NCI-H146 (cell line): ENCODE results near the gene SNRNP25.
"Not testable (repeated sequence)": the region's sequence is repeated elsewhere in the genome, so short reads cannot be mapped to it uniquely, and the experiment has no call there.

Experiments
- DNase-seq: peaks from one replicate; lab custom pipeline; 2025; lab: John Stamatoyannopoulos, UW

SNRNP25 gene

DNA sequence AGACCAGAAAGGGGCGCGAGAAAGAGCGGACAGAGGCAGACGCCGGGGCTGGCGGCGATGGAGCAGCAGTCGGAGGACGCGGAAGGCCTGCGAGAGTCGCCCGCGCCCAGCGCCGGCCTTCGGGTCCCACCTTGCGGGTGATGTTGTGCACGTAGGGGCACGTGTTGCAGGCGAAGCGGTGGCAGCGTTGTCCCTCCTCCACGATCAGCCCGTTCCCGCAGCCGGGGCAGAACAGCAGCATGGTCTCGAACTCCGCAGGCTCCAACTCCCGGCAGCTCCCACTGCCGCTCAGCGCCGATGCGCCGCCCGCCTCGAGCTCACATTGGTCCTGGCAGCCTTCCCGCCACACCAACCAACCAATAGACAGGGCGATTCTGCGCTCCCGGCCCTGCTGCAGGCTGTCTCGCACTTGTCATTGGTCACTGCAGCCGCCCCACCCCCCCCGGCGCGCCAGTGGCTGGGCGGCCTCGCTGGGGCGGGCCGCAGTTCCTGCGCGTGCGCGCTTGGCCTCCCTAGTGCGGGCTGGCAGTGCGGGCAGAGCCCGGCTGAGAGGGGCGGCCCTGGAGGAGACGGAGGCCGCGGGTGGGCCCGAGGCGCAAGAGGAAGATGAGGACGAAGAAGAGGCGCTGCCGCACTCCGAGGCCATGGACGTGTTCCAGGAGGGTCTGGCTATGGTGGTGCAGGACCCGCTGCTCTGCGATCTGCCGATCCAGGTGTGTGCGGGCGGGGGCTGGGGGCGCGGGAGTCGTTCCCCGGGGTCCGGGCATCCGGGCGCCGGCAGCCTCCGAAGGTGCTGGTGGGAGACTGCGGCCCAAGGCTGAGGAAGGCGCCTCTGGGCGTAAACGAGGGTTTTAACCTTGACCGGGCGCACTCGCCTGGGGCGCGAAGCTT, at the start of gene SNRNP25, which contains the start of gene POLR3K:
TSS of gene SNRNP25 (plus strand) at position 483 of the 891 bp plus-strand sequence. CDS start at position 672, 189 bp downstream.
TSS of gene POLR3K (minus strand) at position 263 of the 891 bp plus-strand sequence. CDS start at position 241, 22 bp downstream.
- DNase-seq = peak; percentile 98

DNA sequence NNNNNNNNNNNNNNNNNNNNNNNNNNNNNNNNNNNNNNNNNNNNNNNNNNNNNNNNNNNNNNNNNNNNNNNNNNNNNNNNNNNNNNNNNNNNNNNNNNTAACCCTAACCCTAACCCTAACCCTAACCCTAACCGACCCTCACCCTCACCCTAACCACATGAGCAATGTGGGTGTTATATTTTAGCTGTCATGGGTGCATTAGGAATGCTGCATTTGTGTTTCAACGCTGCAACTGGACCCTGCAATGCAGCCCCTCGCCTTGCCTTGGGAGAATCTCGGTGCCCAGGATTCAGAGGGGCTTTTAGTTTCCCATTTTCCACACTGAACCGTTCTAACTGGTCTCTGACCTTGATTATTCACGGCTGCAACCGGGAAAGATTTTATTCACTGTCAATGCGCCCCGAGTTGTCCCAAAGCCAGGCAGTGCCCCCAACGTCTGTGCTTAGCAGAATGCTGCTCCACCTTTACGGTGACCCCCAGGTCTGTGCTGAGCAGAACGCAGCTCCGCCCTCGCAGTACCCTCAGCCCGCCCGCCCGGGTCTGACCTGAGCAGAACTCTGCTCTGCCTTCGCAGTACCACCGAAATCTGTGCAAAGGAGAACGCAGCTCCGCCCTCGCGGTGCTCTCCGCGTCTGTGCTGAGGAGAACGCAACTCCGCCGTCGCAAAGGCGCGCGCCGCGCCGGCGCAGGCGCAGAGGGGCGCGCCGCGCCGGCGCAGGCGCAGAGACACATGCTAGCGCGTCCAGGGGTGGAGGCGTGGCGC, 43.5 kb upstream of the SNRNP25 start:
- no peak for DNase-seq

DNA sequence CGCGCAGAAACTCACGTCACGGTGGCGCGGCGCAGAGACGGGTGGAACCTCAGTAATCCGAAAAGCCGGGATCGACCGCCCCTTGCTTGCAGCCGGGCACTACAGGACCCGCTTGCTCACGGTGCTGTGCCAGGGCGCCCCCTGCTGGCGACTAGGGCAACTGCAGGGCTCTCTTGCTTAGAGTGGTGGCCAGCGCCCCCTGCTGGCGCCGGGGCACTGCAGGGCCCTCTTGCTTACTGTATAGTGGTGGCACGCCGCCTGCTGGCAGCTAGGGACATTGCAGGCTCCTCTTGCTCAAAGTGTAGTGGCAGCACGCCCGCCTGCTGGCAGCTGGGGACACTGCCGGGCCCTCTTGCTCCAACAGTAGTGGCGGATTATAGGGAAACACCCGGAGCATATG, 42.9 kb upstream of the SNRNP25 start:
- peak; percentile 75 for DNase-seq

DNA sequence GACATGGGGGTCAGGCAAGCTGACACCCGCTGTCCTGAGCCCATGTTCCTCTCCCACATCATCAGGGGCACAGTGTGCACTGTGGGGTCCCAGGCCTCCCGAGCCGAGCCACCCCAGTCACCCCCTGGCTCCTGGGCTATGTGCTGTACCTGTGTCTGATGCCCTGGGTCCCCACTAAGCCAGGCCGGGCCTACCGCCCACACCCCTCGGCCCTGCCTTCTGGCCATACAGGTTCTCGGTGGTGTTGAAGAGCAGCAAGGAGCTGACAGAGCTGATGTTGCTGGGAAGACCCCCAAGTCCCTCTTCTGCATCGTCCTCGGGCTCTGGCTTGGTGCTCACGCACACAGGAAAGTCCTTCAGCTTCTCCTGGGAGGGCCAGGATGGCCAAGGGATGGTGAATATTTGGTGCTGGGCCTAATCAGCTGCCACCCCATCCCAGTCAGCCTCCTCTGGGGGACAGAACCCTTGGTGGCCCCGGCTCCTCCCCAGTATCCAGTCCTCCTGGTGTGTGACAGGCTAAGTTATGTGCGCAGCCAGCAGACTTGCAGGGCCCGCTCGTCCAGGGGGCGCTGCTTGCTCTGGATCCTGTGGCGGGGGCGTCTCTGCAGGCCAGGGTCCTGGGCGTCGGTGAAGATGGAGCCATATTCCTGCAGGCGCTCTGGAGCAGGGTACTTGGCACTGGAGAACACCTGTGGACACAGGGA, 36.4 kb upstream of the SNRNP25 start:
- DNase-seq = not testable (repeated sequence)

DNA sequence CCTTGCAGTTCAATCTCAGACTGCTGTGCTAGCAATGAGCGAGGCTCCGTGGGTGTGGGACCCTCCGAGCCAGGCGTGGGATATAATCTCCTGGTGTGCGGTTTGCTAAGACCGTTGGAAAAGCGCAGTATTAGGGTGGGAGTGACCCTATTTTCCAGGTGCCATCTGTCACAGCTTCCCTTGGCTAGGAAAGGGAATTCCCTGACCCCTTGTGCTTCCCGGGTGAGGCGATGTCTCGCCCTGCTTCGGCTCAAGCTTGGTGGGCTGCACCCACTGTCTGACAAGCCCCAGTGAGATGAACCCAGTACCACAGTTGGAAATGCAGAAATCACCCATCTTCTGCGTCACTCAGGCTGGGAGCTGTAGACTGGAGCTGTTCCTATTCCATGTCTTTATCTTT, 32.7 kb upstream of the SNRNP25 start:
- DNase-seq = not testable (repeated sequence)

DNA sequence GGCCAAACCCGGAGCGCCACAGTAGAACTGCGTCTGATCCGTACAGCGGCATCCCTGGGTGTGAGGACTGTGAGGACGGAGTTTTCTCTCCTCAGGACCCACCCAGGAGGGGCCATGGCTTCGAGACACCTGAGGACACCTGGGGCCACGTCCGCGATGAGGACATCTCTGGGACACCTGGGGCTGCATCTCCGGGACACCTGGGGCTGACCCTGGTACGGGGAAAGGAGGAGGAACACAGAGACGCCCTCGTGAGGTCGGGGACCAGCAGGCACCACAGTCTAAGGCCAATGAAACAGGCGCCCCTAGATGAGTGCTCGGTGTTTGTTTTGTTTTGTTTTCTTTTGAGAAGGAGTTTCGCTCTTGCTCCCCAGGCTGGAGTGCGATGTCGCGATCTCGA, 29.5 kb upstream of the SNRNP25 start:
- not testable (repeated sequence) for DNase-seq

DNA sequence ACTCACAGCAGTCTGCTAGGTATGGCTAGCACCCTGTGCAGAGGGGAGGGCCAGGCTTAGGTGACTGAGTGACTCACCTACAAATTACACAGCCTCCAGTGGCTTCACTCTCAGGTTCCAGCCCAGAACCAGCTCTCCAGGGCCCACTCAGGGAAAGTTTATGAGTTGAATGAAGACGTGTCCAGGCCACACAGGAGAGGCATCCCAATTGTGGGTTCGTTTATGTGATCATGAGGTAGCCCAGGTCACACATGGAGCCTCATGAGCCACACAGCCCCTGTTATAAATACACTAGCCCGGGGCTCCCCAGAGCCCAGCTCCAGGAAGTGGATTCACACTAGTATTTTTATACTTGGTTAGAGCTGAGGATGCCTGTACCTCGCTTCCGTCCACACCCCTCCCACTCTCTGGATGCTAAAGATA, 27.7 kb upstream of the SNRNP25 start:
- DNase-seq = not testable (repeated sequence)

DNA sequence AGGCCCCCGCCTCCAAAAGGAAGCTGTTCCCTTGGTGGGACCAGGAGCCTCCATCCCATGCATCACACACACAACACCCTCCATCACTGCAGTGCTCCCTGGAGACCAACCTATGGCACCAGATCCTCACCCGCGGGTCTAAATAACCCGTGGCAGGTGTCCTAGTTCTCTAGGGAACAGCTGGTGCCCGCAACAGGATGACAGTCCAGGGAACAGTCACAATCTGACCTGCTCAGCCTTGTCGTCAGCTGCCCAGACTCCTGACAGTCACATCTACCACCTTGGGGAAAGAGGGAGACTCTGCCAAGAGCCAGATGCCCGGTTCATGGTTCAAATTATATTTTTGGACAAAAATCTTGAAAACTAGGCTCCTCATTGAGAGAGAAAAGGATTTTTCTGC, 23.0 kb upstream of the SNRNP25 start:
- not testable (repeated sequence) for DNase-seq

DNA sequence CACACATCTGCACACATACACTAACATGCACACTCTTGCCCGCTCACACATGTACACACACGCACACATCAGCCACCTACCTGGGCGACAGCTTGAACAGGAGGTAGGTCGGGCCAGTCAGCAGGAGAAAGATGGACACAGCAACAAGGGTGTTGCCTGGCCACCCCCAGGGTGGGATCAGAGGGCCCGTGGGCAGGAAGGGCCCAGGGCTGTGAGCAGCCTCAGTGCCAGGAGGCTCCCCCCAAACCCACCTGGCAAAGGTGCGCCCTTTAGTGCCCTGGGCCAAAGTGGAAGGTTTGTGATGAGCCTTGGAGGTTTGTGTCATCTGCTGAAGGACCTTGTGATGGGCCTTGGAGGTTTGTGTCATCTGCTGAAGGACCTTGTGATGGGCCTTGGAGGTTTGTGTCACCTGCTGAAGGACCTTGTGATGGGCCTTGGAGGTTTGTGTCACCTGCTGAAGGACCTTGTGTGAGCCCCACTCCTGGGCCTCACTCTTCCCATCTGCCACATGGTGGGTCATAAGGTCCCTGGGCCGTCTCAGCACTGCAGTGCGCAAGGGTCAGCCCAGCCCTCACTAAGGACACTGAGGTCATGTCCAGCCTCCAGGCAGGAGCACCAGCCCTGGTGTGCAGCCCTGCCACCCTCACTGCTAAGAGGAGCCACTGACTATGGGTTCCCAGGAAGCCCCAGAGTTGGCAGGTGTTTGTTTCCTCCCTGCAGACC, 20.3 kb upstream of the SNRNP25 start:
- DNase-seq = not testable (repeated sequence)

DNA sequence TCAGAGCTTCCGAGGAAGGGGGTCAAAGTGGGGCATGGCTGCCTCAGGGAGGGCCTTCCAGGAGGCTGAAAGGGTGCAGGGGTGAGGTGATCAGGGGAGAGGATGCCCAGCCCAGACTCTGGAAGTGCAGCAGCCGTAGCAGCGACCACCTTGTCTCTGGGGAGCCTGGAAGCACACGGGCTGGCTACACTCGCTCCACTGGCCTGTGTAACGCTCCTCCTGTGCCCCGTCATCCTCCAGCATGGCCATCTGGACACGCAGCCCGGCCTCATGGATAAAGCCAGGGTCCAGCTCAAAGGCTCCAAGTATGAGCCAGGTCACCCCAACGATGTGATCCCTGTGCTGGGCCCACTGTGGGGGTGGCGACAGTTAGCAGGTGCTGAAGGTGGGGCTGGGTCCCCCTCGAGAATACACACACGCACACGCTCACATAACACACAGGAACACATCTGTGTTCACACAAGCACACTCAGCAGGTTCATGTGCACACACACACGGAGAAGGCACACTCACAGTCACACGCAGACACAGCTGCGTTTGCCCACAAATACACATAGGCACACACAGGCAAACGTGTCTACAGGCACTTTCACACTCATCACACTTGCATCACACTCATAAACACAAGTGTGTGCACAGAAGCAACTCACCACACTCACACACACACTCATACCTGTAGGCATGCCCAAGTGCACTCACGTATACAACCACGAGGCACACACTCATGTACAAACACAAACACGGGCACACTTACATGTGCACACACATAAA, 19.6 kb upstream of the SNRNP25 start:
- no peak for DNase-seq

DNA sequence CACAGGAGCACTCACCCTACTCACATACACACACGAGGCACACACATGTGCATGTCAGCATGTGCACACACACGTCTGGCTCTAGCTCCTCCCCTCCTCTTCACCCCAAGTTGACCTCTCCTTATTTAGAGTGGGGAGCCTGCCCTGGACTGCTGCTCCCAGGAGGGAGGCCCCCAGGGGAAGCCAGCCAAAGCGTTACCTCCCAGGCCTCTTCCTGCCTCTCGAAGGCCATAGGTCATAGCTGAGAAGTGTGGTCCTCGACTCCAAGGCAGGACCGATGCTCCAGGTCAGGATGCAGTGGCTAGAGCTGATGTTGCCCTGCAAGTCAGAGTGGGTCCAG, 19.0 kb upstream of the SNRNP25 start:
- no peak for DNase-seq

DNA sequence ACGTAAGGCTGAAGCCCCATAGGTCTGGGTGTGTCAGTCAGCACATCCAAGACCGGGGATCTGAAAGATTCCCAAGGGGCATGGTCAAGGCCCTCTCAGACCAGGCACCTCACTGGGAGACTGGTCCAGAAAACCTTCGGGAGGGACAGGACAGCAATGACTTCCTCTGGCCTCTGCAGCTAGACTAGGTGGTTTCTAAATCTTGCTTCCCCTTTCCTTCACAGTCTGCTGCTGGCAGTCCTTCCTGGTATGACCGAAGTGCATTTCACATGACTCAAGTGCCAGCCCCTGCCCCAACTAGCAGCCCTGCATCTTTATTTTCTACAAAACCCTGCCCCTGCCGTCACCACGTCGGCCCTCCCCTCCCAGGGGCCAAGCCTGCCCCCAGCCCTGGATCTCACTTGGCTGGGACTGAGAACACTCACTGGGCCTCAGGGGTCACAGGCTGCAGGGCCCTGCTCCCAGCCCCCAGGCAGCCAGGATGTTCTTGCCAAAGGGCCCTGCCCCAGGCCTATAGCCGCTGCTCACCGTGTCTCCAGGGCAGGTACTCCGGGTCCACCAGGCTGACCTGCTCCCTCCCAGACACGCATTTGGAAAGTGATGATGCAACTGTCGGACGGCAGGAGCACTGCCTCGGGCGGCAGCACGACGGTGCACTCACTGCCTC, 18.5 kb upstream of the SNRNP25 start:
- DNase-seq = no peak

DNA sequence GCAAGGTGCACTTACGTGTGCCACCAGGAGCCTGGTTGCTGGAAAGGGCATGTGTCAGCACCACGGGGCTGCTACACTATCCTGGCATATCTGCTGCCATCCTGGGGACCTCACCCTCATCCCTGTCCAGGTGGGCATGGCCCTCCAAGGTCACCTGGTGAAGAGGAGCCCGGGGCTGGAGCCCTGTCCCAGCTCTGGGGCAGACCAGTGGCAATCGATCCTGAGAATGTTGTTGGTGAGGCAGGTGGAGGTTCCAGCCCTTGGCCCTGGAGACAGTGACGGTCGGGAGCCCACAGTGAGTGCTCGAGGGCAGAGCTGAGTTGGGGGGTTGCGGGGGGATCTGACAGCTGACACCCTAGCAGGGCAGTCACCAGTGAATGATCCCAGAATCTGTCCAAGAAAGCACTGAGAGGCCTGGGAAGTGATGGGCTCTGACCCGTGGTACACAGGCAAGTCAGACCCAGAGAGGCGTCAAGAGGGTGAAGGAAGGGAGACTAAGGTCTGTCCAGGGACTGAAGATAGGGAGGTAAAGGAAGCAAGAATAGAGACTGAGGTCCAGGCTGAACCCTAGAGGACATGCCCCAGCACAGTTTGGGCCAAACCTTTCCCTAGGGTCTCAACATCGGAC, 17.8 kb upstream of the SNRNP25 start:
- no peak for DNase-seq

DNA sequence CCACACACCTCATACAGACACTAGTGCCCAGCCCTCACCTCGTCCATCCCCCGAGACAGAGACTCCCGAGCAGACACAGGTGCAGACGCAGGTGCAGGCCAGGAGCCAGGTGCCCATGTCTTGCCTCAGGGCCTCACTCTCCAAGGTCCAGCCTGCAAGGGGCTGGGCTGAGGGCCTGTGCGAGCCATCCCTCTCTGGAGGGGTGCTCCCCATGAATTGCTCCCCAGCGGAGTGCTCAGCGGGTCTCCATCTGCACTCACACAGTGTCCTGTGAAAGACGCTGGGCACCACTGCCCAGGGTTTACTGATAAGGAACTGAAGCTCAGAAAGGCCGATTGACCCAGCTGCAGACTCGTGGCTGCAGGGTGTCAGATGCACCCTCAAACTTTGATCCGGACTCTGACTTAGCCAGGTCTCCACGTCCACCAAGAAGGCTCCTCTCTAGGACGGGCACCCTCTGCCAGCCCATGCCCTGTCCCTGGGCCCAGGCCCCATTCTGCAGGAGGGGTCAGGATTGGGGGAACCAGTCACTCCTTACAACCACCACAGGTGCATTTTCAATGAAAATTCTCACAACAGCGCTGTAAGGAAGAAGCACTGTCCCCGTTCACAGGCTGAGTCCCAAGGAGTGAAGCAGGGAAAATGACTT, 17.2 kb upstream of the SNRNP25 start:
- DNase-seq = peak; percentile 58

DNA sequence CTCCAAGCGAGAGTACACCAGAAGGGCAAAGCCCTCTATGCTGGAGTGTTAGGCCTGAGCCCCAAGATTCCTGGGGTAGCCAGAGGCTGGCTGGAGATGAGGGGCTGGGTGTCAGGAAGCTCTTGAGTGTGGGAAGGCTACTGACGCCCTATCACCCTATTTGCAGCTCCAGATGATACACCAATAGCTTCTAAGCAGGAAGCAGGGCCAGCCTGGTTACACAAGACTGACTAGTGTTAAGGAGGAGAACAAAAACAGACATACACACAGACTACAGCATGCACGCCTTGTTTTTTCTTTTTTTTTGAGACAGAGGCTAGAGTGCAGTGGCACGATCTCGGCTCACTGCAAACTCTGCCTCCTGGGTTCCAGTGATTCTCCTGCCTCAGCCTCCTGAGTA, 16.1 kb upstream of the SNRNP25 start:
- DNase-seq = no peak

DNA sequence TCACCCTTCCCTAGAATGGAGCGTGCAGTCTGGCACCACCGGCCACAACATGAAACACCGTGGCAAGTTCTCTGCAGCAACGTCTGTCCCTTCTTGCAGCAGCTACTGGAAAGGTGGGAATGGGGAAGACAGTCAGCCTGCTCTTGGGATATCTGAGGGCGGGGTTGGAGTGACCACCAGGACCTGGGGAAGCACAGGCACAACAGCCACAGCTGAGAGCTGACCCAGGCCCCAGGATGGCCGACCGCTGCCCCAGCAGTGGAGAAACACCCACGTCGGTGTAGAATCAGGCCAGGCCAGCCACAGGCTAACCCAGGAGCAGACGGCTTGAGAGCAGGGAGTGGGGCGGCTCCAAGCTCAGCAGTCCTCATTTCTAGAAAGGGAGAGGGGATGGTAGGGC, 15.4 kb upstream of the SNRNP25 start:
- DNase-seq = not testable (repeated sequence)

DNA sequence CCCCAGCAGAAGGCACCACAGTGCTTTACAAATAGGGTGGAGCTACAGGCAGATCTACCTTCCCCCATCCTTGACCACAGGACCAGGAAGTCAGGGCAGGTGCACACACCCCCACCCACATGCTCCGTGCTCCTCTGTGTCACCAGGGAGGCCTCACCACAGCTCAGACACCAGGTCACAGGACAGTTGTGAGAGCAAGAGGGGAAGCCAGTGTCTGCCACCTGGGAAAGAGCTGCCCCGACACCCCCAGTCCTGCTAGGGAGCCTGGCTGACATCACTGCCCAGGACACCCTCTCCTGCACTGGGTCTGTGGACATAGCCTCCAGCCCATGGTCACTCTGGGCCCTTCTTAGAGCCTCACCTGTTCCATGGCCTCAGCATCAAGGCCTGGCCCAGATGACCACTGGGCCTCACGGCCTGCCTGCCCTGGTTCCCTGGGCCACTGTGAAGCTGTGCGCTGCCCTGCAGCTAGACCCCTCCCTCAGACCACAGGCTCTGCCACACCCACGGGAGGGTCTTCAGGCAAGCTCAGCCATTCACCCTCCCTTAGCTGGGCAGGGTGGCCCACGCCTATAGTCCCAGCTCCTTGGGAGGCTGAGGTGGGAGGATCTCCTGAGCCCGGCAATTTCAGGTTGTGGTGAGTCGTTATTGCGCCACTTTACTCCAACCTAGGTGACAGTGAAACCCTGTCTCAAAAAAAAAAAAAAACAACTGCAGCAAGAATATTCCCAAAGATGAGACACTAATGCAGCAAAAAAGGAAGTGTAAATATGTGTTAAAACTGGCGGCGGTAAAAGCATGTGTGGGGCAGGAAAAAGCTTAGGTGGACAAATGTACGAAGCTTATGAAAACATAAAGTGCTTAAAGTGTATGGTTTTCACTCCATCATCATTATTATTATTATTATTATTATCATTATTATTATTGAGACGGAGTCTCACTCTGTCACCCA, 14.4 kb upstream of the SNRNP25 start:
- DNase-seq = peak; percentile 44

DNA sequence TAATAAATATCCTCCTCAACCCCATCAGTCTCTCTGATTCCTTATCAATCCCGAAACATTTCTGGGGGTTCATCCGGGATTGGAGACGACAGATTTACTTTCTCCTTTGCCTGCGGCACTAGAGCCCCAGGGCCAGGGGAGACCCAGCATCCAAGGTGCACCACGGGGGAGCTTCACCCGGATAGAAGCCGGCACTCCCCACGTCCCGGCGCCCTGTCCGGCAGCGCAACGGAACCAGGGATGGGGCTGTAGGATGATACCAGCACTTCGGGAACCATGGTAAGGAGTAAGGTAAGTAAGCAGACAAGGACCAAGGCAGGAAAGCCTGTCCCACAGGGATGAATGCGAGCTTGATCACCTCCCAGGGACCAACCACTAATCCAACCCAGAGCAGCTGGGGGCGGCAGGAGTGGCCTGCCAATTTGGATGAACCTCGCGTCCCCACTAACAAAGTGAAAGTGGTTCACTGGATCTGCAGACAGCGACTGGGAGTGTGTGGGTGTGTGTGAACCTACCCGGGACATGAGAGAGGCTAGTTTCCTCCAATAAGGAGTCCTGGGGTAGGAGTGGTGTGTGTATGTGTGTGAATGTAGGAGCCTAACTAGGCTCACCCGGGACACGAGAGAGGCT, 12.1 kb upstream of the SNRNP25 start:
- DNase-seq = no peak
